Stimulated activated CD4-positive, alpha-beta T cell treated with anti-CD3 and anti-CD28 coated beads, Interleukin-1b, Interleukin-23, amount 100 ng/mL, for 1 hour (primary cell): ENCODE measurements around the gene FBXO2.

ENCODE experiments used
- DNase-seq, 2 donors: peaks; one replicate each; pipeline ENCODE4 v3.0.0-alpha.2; 2020; ENCODE audit warnings: low read depth in 2 of 2

FBXO2 gene

GRCh38 chr1:11654137-11654938, at the start of gene FBXO2, which contains the start of gene FBXO44:
Gene FBXO2, minus strand, starts transcription at chr1:11654429. Its CDS starts 89 bp downstream, at chr1:11654340.
Gene FBXO44, plus strand, starts transcription at chr1:11654877. Its CDS starts 959 bp downstream, at chr1:11655836.
- peak; percentile 37 to 59 for DNase-seq

- no peak for DNase-seq
These were observed 49.3 kb upstream of the FBXO2 start for GRCh38 chr1:11703357-11704193.

GRCh38 chr1:11701981-11702803, 48.0 kb upstream of the FBXO2 start:
- no peak for DNase-seq

GRCh38 chr1:11701551-11701961, 47.3 kb upstream of the FBXO2 start:
- DNase-seq: no peak

GRCh38 chr1:11700601-11701467, 46.6 kb upstream of the FBXO2 start:
- DNase-seq: no peak

GRCh38 chr1:11697893-11698210, 43.6 kb upstream of the FBXO2 start:
- DNase-seq: no peak

GRCh38 chr1:11697188-11697892, 43.1 kb upstream of the FBXO2 start:
- no peak for DNase-seq

GRCh38 chr1:11695861-11696260, 41.6 kb upstream of the FBXO2 start:
- no peak for DNase-seq

- no peak for DNase-seq
These were observed 39.7 kb upstream of the FBXO2 start for GRCh38 chr1:11693917-11694316.

GRCh38 chr1:11693024-11693590, 38.9 kb upstream of the FBXO2 start:
- no peak for DNase-seq

GRCh38 chr1:11691928-11692711, 37.9 kb upstream of the FBXO2 start:
- no peak for DNase-seq

- DNase-seq: no peak
These were observed 37.2 kb upstream of the FBXO2 start, which contains the start of gene DRAXIN for GRCh38 chr1:11691302-11691914. Gene DRAXIN, plus strand, starts transcription at chr1:11691710. Its CDS starts 14,549 bp downstream, at chr1:11706259.

- DNase-seq: no peak
These were observed 36.4 kb upstream of the FBXO2 start for GRCh38 chr1:11690397-11691301.

- no peak for DNase-seq
These were observed 34.3 kb upstream of the FBXO2 start for GRCh38 chr1:11688506-11688905.

GRCh38 chr1:11685210-11685752, 31.1 kb upstream of the FBXO2 start:
- no peak for DNase-seq

GRCh38 chr1:11684070-11684469, 29.8 kb upstream of the FBXO2 start:
- DNase-seq: no peak

GRCh38 chr1:11682799-11683198, 28.6 kb upstream of the FBXO2 start:
- no peak for DNase-seq
